Nephron progenitor cell (in vitro differentiated cells): Measurements from ENCODE around the gene ADRA2B.

ENCODE experiments used
- DNase-seq: peaks from one replicate; pipeline ENCODE4 v3.0.0; 2021
- H3K27ac Mint-ChIP-seq: 2 replicates; pipeline ENCODE4 v1.8.0; 2021; ENCODE audit warnings: mild to moderate bottlenecking, moderate library complexity, mixed read lengths
- H3K27me3 Mint-ChIP-seq: 2 replicates; pipeline ENCODE4 v1.8.0; 2021; ENCODE audit warnings: mild to moderate bottlenecking, low read depth, mixed read lengths; ENCODE audit not compliant: poor library complexity
- H3K36me3 Mint-ChIP-seq: 2 replicates; pipeline ENCODE4 v1.8.0; 2021; ENCODE audit warnings: low read depth, mixed read lengths
- H3K4me1 Mint-ChIP-seq: 2 replicates; pipeline ENCODE4 v1.8.0; 2021; ENCODE audit warnings: mixed read lengths
- H3K4me3 Mint-ChIP-seq: 2 replicates; pipeline ENCODE4 v1.8.0; 2021; ENCODE audit warnings: mild to moderate bottlenecking, moderate library complexity, mixed read lengths
- H3K9me3 Mint-ChIP-seq: 2 replicates; pipeline ENCODE4 v1.8.0; 2021; ENCODE audit warnings: mild to moderate bottlenecking, moderate library complexity, mixed read lengths
- CTCF ChIP-seq: fragments of 200-600 bp; sonication (generic); IDR thresholded peaks from 2 replicates; pipeline ENCODE4 v1.5.0; 2021; ENCODE audit warnings: antibody characterized with exemption

ADRA2B gene

GRCh38 chr2:96138179-96139145 lies 22.1 kb upstream of the ADRA2B start, which contains the start of gene ASTL:
Gene ASTL, minus strand, starts transcription at chr2:96138502. Its CDS starts 66 bp downstream, at chr2:96138436.
- Mint-ChIP-seq H3K9me3 (no peaks in the 10 kb centered on the region), H3K27ac (no peak within 1 kb of the TSS), H3K36me3 (no peaks in the 10 kb centered on the region), H3K27me3 (peaks cover 51% of the 10 kb centered on the region), H3K4me1 (no peaks in the 10 kb centered on the region), H3K4me3 (no peak within 1 kb of the TSS)
- peak; percentile 44 for TF ChIP-seq CTCF
- peak; percentile 50 for DNase-seq

GRCh38 chr2:96137321-96138178 lies 21.2 kb upstream of the ADRA2B start:
- H3K9me3 Mint-ChIP-seq: no peaks in the 10 kb centered on the region
- H3K36me3 Mint-ChIP-seq: no peaks in the 10 kb centered on the region
- H3K27me3 Mint-ChIP-seq: peaks cover 51% of the 10 kb centered on the region
- no peak overlapping the region for H3K27ac Mint-ChIP-seq
- H3K4me3 Mint-ChIP-seq: no peak overlapping the region
- TF ChIP-seq CTCF: no peak
- H3K4me1 Mint-ChIP-seq: no peaks in the 10 kb centered on the region
- no peak for DNase-seq

DNA sequence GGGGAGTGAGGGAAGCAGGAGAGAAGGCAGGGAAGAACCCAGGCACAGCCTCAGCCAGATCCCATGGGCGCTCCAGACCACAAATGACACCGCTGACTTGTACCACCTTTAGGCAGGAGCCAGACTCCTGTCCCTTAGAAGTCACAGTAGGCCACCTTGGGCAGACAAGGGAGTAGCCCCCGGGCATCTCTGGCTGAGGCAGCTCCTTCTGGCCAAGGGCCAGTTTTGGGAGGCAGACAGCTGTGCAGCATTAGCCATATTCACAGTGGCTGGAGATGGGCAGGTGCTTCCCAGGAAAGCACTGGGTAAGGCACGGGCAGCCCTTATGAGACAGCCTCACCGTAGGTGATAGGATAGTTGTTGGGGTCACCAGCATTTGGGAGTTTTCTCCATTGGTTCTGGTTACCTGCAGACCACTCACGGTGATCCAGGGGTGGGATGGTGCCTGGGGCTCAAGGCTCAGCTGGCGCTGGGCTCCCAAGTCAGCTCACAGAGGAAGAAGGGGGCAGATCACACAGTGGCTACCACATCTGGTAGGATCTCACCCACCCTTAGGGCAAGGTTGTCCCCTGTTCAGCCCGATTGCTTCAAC lies 19.9 kb upstream of the ADRA2B start:
- no peak for TF ChIP-seq CTCF
- Mint-ChIP-seq H3K36me3 (no peaks in the 10 kb centered on the region), H3K27me3 (peaks cover 47% of the 10 kb centered on the region), H3K9me3 (no peaks in the 10 kb centered on the region), H3K27ac (no peak overlapping the region), H3K4me1 (no peaks in the 10 kb centered on the region), H3K4me3 (no peak overlapping the region)
- no peak for DNase-seq

GRCh38 chr2:96135621-96136020 lies 19.2 kb upstream of the ADRA2B start:
- no peak for DNase-seq
- no peaks in the 10 kb centered on the region for H3K4me1 Mint-ChIP-seq

GRCh38 chr2:96135171-96135570 lies 18.8 kb upstream of the ADRA2B start:
- H3K4me1 Mint-ChIP-seq: no peaks in the 10 kb centered on the region
- H3K36me3 Mint-ChIP-seq: no peaks in the 10 kb centered on the region
- H3K27me3 Mint-ChIP-seq: peaks cover 49% of the 10 kb centered on the region
- DNase-seq: no peak
- no peak overlapping the region for H3K27ac Mint-ChIP-seq
- no peaks in the 10 kb centered on the region for H3K9me3 Mint-ChIP-seq
- TF ChIP-seq CTCF: no peak
- H3K4me3 Mint-ChIP-seq: no peak overlapping the region

More at GRCh38 chr2:96135621-96136020, 19.2 kb upstream of the ADRA2B start:
- Mint-ChIP-seq H3K4me3 (no peak overlapping the region), H3K27me3 (peaks cover 49% of the 10 kb centered on the region), H3K36me3 (no peaks in the 10 kb centered on the region), H3K27ac (no peak overlapping the region), H3K9me3 (no peaks in the 10 kb centered on the region)
- no peak for TF ChIP-seq CTCF
